ENCODE data around the gene SUN2.

The SUN2 gene

DNA sequence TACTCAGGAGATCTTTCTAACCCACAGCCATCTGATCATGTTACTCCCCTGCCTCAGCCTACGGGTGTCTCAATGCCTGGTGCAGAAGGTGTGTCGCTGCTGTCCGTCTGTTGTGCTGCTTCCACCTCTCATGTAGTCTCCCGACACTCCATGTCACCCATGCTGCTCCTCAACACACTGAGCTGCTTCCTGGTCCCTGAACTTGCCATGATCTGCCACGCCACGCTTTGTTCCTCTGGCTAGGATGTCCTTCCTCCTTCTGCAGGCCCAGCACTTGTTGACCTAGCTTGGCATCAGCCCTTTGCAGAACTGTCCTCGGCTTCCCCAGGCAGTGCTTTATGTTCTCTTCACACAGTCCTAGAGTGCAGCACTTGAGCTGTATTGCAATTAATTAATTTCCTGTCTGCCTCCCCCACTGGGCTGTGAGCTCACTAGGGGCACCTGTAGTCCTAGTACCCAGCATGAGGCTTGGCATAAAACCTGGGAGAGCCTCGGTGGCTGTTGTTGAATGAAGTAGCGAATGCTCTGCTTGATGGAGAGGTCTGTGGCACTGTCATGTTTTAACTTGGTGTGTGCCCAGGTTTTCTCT lies 40.5 kb downstream of the SUN2 start:
- DNase-seq = no peak

GRCh38 chr22:38713921-38714320 lies 41.9 kb downstream of the SUN2 start:
- DNase-seq = no peak

DNA sequence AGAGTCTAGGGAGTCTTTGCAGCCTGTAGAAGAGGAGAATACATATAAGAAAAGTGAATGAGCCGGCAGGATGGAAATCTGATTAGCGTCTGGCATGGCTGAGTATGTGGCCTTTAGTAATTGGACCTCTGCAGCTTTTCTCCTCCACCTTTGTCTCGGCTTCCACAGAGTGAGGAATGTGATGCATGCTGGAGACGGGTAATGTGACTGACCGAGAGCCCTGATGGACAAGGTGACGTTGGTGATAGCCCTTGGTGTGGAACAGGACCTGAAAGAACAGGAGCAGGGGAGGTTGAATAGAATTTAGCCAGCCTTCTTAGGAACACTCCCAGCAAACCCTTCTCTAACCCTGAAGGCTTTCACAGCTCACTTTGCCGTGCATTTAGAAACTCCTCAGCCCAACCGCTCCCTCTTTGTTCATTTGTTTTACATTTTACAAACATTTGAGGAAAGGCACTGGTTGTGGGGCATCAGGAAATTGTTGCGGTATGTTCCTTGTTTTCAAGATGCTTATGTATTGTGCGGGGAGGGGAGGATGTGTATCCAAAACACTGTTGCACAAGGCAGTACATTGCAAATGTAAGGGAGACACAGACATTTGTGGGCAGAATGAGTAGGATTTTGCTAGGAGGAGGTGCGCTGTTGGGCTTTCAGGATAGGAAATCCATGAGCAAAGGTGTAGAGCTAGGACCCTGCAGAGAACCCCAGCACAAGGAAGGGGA lies 43.2 kb downstream of the SUN2 start:
- no peak for DNase-seq

GRCh38 chr22:38710866-38711265 lies 44.9 kb downstream of the SUN2 start:
- no peak for DNase-seq

DNA sequence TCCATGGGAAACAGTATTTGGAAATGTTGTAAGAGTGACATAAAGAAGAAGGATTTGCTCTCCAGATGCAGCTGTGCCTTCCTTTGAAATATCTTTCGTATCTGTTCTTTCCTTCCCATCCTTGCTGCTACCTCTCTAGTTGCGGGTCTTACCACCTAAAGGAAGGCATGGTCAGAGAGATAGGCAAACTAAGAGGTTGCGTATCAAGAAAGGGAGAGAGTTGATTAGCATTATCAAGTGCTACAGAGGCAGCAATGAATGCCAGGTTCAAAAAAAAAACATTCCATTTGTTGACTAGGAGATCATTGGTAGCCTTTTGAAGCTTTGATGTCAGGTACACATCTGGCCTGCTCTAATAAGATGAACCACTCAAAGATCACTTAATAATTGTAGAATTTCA lies 45.4 kb downstream of the SUN2 start:
- DNase-seq = no peak

DNA sequence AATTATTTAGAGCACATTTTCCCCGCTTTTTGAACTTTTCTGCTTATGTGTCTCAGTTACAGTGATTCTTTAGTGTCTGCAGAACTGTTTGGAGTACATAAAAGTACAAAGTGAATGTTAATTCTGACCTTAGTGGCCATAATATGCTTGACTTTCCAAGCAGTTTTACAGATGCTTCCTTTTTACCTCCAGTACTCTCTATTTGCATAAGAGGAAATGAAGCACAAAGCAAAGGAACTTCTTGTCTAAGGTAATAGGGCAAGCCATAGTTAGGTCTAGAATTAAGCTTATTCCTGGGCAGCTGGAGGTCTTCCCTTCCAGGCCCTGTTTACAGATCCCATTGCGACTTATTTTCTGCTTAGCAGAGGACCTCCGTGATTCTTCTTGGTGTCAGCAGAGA lies 46.5 kb downstream of the SUN2 start:
- no peak for DNase-seq

GRCh38 chr22:38707984-38708383 lies 47.8 kb downstream of the SUN2 start:
- no peak for DNase-seq

DNA sequence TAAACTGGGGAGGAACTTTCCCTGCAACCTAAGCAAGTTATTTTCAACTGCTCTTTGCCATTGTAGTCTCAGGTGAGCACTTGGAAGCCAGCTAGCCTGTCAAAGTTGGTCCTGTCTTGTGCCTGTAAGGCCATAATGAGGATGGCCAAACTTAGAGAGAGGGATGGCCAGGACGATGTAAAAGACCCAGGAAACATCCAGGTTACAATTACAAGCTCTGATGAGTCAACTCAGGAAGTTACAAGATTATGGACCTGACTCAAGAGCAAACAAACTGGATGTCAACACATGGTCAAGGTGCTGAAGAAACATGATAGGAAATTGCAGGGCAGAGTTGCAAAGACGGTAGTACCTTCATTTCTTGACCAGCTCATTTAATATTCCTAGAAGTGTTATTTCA lies 48.5 kb downstream of the SUN2 start:
- no peak for DNase-seq

GRCh38 chr22:38706901-38707195 lies 49.0 kb downstream of the SUN2 start:
- DNase-seq = no peak

- DNase-seq = peak in 1 of 2 donors; percentile 29
Measured at GRCh38 chr22:38706101-38706900, 49.5 kb downstream of the SUN2 start.

DNA sequence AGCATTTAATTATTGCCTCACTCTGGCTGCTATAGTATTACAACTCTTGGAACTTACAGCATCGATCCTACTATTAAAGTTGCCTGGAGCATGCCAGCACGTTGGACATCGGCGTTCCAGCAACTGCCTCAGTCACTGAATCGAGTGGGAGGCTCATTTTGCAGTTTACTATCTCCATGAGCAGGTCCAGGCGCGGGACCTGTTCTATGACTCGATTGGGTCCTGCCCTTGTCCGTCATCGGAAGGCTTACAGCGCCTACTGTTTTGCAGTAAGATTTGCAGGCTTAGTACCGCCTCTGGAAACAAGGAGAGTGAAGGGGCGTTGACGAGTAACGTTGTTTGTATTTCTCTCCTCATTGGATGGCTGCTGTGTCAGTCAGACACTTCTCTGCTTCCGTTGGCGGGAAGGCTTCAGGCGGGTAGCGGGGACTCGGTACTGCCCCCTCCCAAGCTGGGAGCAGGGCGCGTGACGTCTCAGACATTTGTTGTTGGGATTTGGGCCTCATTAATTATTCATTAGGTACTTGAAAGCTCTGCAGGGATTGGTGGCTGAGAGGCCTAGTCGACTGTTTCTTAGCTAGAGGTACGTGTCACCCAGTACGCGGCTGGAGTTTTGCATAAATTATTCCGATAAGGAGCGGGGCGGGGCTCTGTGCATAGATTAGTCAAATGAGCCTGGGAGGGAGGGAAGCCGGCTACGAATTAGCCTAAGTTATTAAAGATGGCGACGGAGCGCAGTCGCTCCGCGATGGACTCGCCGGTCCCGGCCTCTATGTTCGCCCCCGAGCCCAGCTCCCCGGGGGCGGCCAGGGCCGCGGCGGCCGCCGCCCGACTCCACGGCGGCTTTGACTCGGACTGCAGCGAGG lies 50.3 kb downstream of the SUN2 start, which contains the start of gene GTPBP1:
TSS of gene GTPBP1 (plus strand) at position 710 of the 866 bp plus-strand sequence. CDS start at position 722, 12 bp downstream.
- peak; percentile 89 to 100 for DNase-seq

DNA sequence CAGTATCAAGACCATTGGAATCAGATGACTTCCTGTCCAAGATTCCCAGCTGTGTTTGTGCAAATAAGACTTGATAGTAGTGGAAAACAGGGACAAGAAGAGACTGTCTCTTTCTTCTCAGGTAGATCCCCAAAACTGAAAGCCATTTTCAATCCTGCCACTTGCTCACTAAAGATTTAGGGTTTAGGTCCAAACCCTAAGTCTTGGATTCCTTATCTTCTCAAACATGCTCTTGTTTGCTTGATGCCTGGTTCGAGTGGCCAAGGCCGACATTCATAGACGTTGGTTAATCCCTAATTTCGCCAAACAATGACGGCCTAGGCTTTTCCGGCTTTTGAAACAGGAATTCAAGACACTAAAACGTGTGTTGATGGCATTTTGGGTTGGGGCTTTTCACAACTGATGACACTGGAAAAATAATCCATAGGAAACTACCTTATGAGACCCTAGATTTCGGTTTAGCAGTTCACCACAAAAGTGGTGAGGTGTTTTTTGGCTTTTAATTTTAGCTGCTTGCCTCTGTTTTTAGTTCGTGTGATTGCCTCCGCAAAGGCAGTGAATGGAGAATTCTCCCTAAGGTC lies 51.1 kb downstream of the SUN2 start:
- no peak for DNase-seq

- peak; percentile 80 to 96 for DNase-seq
Measured at GRCh38 chr22:38700789-38701628, 54.8 kb downstream of the SUN2 start, which contains the start of gene JOSD1. TSS of gene JOSD1 (minus strand) at chr22:38700943. CDS start at chr22:38699987, 956 bp downstream.

GRCh38 chr22:38700270-38700788 lies 55.5 kb downstream of the SUN2 start:
- DNase-seq = no peak

DNA sequence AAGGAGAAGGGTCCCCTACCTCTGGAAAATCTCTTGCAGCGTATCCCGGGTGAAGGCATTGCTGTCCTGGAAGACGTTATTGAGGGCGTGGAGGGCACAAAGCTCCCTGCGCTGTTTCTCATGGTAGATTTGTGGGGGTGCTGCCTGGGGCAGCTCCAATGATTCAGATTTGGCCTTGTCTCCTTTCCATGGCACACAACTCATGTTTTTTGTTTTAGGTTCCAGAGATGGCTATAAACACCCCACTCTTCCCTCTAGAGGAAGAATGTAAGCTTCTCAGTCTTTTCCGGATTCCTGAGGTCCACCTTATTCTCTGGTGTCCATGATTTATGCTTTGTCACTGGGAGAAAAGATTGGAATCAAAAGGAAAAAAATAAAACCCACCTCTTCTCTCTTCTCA lies 56.0 kb downstream of the SUN2 start:
- DNase-seq = no peak

- DNase-seq = no peak
Measured at GRCh38 chr22:38699143-38699542, 56.7 kb downstream of the SUN2 start.

GRCh38 chr22:38698407-38699094 lies 57.2 kb downstream of the SUN2 start:
- DNase-seq = no peak

- no peak for DNase-seq
Measured at GRCh38 chr22:38697425-38698089, 58.2 kb downstream of the SUN2 start.

GRCh38 chr22:38696606-38697424 lies 59.0 kb downstream of the SUN2 start:
- DNase-seq = peak in 1 of 2 donors; percentile 73
